ENCODE measurements around the gene BPTF.
"Not testable (repeated sequence)": the region's sequence is repeated elsewhere in the genome, so short reads cannot be mapped to it uniquely, and the experiment has no call there.

BPTF gene, protein sequence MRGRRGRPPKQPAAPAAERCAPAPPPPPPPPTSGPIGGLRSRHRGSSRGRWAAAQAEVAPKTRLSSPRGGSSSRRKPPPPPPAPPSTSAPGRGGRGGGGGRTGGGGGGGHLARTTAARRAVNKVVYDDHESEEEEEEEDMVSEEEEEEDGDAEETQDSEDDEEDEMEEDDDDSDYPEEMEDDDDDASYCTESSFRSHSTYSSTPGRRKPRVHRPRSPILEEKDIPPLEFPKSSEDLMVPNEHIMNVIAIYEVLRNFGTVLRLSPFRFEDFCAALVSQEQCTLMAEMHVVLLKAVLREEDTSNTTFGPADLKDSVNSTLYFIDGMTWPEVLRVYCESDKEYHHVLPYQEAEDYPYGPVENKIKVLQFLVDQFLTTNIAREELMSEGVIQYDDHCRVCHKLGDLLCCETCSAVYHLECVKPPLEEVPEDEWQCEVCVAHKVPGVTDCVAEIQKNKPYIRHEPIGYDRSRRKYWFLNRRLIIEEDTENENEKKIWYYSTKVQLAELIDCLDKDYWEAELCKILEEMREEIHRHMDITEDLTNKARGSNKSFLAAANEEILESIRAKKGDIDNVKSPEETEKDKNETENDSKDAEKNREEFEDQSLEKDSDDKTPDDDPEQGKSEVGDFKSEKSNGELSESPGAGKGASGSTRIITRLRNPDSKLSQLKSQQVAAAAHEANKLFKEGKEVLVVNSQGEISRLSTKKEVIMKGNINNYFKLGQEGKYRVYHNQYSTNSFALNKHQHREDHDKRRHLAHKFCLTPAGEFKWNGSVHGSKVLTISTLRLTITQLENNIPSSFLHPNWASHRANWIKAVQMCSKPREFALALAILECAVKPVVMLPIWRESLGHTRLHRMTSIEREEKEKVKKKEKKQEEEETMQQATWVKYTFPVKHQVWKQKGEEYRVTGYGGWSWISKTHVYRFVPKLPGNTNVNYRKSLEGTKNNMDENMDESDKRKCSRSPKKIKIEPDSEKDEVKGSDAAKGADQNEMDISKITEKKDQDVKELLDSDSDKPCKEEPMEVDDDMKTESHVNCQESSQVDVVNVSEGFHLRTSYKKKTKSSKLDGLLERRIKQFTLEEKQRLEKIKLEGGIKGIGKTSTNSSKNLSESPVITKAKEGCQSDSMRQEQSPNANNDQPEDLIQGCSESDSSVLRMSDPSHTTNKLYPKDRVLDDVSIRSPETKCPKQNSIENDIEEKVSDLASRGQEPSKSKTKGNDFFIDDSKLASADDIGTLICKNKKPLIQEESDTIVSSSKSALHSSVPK (N-terminal part only)

DNA sequence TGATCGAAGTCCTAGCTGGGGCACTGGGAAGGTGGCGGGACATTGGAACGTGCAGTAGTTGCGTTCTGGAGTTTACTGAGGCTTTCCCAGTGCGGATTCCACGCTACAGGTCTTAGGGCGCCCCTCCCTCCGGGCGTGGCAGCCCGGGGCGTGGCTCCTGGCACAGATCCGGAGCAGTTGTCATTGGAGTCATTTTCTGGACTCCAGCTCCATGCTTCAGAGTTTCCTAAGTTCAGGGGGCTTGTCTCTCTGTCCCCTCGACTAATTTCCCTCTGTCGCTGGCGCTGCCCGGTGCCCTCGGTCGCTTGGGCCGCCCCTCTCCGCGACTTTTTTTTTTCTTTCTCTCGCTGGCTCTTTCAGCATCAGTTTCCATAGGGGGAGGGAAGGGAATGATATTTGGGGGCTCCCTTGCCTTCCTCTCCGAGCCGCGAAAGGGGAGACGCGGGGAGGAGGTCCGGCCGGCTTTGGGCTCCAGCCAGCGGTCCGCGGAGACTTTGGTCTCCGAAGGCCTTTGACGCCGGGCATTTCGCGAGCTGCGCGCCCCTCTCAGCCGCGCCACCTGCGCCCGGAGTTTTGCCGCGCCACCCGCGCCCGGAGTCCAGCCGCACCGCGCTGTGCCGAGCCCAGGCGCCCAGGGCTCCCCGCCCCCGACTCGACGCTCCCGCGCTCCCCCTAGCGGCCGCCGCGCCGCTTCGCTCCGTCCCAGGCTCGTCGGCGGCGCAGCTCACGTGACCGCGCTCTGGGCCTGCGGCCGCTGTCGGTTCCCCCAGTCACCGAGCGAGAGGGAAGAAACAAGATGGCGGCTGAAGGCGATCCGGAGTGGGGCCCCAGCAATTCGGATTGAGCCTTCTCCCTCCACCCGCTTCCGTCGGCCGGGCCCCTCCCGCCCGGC, at the start of gene BPTF:
Gene BPTF (plus strand): TSS at position 769 of the 892 bp plus-strand sequence. CDS start 222 bp downstream, outside the sequence.
- peak; percentile 74 for DNase-seq (ENCODE audit: low read depth, low spot score)

DNA sequence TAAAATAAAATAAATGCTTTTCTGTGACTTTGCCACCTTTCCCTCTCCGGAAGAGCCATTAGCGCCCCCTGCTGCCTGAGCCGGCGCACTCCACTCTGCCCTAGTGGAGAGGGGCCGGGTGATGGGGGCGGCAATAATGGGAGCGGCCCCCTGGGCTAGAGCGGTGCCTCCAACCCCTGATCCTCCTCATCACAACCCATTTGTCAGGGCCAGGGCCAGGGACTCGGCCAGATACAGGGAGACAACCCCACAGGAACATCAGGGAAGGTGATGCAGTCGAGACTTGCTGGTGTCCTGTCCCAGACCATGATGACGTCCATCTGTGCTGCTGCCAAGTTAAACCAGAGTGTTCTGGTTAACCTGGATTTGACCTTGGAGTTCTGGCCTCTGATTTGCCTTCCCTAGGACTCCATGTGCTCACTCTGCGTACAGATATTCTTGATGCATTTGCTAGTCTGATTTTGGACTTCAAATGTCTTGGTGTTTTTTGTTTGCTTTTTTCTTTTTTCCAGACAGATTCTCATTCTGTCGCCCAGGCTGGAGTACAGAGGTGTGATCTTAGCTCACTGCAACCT, 46.1 kb upstream of the BPTF start:
- DNase-seq (ENCODE audit: low read depth, low spot score), result peak; percentile 49

DNA sequence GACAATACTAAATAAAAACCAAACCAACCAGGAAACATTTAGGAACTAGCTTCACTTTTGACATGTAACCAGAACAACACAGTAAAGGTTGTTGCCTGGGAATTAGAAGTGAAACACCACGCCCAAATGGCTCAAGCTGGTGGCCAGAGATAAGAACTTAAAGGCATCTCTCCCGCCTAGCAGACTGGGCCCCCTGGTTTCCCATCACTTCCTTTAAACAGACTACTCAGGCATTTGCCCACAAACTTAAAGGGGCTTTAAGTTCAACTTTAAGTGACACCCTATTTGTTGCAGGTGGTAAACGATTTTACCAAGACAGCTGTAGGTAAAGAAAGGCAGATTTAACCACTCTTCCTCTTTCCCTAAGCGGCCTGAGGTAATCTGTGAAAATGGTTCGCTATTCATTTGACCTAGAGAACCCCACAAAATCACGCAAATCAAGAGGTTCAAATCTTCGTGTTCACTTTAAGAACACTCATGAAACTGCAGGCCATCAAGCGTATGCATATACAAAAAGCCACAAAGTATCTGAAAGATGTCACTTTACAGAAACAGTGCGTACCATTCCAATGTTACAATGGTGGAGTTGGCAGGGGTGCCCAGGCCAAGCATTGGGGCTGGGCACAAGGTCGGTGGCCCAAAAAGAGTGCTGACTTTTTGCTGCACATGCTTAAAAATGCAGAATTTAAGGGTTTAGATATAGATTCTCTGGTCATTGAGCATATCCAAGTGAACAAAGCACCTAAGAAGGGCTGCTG, 40.8 kb upstream of the BPTF start:
- no peak for DNase-seq (ENCODE audit: low read depth, low spot score)

DNA sequence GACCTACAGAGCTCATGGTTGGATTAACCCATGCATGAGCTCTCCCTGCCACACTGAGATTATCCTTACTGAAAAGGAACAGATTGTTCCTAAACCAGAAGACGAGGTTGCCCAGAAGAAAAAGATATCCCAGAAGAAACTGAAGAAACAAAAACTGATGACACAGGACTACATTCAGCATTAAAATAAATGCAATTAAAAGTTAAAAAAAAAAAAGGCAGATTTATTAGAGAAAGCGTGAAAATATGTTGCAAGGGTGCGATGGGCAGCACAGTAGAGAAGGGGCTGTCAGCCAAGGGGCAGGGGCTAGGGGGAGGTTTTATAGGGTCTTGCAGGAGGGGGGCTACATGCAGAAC, 40.2 kb upstream of the BPTF start:
- DNase-seq (ENCODE audit: low read depth, low spot score), result no peak

DNA sequence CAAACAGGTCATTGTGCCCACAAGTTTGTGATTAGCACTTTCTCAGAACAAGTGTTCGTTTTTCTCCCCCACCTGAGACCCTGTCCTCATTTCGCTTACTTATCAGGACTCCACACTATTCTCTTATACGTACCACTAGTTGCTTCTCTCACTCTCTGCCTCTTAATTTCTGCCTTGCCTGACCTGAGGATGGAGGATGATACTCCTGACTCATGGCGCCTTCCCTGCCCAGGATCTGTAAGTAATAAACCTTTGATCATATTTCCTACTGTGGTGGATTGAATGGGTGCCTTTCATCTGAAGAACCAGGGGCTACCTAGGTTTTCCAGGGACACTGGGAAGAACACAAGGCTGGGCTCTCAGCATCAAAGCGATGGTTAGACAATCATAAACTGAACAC, 39.8 kb upstream of the BPTF start:
- no peak for DNase-seq (ENCODE audit: low read depth, low spot score)

DNA sequence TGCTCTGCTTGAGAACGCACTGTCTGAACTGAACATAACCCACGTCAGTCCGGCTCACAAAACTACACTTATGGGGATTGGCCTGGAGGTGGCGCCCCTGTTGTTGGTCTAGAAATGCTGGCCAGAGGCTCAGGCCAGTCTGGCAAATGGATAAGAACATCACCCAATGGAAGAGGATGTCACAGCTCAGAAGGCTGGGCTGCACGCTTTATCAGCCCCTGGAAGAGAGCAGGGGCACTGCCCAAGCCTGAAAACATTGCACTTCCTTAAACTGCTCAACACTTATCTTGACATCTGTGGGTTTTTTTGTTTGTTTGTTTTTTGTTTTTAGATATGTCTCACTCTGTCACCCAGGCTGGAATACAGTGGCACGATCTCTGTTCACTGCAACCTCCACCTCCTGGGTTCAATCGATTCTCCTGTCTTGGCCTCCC, 24.8 kb upstream of the BPTF start:
- DNase-seq (ENCODE audit: low read depth, low spot score), result peak; percentile 43

DNA sequence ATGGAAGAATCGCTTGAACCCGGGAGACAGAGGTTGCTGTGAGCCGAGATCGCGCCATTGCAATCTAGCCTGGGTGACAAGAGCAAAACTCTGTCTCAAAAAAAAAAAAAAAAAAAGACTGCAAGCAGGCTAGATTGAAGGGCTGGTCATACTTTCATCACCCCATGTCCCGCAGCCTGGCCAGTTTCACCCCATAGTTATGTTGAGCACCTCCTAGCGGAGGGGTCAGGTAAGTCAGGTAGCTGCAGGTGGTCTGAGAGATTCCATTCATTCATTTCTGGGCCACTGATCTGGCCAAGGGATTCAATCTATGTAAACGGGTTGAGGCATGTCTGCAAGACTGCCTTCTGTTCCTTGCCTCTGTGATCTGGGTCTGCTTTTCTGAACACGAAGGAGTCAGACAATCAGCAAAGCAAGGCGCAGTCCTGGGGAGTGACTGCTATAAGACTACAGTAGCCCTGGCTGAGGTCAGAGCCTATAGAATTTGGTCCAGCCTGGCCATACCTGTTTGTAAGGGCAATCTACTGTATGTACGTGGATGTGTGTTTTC, 23.6 kb upstream of the BPTF start:
- DNase-seq (ENCODE audit: low read depth, low spot score), result no peak

DNA sequence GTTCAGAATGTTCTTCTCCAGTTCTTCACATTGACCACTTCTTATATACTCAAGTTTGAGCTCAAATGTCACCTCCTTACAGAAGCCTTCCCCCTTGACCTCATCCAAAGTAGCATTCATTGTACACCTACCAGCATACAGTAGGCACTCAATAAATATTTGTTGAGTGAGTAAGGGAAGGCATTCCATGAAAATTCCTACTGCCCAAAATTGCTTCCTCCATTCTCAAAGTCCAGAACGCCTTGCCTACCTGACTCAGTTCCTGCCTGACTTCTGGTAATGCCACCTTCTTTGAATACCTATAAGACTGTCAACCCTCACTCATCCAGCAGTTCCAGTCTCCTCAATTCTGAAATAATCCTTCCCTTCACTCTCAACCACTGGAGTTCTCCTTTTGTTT, 14.8 kb upstream of the BPTF start:
- no peak for DNase-seq (ENCODE audit: low read depth, low spot score)

DNA sequence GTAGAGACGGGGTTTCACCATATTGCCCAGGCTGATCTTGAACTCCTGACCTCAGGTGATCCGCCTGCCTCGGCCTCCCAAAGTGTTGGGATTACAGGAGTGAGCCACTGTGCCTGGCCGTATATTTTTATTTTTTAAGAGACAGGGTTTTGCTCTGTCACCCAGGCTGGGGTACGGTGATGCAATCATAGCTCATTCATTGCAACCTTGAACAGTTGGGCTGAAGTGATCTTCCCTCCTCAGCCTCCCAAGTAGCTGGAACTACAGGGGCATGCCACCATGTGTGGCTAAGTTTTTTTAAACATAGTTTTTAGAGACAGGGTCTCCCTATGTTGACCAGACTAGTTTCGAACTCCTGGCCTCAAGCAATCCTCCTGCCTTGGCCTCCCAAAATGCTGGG, 12.9 kb upstream of the BPTF start:
- DNase-seq (ENCODE audit: low read depth, low spot score), result not testable (repeated sequence)

DNA sequence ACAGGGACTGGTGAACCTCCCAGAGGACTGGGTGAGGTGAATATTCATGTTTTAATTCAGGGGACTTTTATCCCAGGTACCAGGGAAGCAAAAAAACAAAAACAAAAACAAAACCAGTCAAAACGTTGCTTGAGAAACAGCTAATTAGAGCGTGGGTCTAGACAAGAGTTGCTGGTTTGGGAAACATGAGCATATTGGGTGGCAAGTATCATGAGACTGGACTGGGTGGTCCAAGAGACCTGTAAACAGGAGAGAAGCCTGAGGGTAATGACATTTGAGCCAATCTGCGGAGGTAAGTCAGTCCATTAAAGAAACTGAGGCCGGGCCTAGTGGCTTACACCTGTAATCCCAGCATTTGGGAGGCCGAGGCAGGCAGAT, 11.5 kb upstream of the BPTF start:
- no peak for DNase-seq (ENCODE audit: low read depth, low spot score)

DNA sequence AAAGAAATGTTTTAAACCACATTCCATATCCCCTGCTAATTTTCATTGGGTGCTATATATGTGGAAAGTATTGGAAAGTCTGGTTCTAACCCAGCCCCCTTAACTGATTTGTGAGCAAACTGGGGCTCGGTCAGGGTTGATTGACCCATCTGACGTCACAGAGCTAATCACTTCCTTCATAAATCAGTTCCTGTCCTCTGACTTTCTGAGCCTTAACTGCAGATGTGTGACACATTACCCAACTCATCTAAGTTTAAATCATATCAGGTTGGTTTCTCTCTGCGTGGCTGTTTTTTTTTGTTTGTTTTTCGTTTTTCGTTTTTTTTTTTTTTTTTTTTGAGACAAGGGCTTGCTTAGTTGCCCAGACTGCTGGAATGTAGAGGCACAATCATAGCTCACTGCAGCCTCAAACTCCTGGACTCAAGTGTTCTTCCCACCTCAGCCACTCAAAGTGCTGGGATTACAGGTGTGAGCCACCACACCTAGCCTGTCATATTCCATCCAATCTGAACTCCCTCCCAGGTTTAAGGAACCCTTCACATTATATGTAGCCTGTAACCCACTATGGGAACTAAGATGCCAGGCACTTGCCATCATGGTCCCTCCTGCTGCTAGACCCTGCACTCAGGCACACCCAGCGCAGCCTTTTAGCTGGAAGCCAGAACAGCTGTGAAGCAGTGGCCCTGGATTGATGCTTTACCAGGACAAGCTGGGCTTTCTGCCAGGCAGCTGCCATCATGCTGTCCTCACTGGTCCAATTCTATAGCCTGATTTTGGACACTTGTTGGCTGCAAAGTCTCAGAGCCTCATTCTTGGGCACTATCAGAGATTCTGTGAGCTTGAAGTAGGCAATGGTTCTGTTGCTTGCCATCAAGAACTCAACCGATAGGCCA, 6.9 kb upstream of the BPTF start:
- no peak for DNase-seq (ENCODE audit: low read depth, low spot score)

DNA sequence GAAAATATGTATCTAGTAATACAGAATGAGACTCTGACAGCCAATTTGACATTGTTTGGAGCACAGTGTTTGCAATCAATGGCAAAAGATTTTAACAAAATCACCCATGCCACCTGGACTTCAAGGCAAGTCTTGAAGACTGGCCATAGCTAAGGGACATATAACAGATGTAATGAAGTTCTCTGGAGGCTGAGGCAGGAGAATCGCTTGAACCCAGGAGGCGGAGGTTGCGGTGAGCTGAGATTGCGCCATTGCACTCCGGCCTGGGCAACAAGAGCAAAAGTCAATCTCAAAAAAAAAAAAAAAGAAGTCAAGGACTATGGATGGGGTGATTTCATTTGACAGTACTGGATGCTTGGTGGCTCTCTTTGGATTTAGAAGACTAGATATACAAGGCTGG, 5.6 kb upstream of the BPTF start:
- no peak for DNase-seq (ENCODE audit: low read depth, low spot score)

DNA sequence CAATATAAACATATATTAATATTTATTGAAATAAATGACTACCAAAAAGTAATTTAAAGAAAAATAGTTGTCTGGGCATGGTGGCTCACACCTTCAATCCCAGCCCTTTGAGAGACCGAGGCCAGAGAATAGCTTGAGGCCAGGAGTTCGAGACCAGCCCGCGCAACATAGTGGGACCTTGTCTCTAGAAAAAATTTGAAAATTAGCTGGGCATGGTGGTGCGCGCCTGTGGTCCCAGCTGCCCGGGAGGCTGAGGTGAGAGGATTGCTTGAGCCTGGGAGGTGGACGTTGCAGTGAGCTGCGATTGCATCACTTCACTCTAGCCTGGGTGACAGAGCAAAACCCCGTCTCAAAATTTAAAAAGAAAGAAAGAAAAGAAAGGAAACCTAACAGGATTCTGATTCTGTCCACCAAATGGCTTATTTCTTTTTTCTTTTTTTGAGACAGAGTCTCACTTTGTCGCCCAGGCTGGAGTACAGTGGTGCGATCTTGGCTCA, 3.4 kb upstream of the BPTF start:
- no peak for DNase-seq (ENCODE audit: low read depth, low spot score)

DNA sequence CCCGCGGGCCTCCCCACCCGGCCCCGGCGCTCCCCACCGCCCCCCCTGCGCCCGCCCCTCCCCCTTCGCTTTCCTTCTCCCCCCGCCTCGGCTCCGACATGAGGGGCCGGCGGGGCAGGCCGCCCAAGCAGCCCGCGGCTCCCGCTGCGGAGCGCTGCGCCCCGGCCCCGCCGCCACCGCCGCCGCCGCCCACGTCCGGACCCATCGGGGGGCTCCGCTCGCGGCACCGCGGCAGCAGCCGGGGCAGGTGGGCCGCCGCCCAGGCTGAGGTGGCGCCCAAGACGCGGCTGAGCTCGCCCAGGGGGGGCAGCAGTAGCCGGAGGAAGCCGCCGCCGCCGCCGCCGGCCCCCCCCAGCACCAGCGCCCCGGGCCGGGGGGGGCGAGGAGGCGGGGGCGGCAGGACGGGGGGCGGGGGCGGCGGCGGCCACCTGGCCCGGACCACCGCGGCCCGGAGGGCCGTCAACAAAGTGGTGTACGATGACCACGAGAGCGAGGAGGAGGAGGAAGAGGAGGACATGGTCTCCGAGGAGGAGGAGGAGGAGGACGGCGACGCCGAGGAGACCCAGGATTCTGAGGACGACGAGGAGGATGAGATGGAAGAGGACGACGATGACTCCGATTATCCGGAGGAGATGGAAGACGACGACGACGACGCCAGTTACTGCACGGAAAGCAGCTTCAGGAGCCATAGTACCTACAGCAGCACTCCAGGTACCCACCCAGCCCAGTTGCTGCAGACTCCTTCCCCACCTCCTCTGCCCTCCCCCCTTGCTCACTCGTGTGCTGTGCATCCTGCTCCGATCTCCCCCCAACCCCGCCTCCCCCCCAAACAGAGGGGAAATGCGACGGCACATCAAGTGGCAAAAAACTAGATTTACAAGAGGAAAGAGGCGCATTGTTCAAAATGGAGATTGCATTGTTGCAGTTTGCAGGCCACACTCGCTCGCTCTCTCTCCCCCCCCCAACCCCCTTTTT, 611 bp downstream of the BPTF start:
- not testable (repeated sequence) for DNase-seq (ENCODE audit: low read depth, low spot score)

DNA sequence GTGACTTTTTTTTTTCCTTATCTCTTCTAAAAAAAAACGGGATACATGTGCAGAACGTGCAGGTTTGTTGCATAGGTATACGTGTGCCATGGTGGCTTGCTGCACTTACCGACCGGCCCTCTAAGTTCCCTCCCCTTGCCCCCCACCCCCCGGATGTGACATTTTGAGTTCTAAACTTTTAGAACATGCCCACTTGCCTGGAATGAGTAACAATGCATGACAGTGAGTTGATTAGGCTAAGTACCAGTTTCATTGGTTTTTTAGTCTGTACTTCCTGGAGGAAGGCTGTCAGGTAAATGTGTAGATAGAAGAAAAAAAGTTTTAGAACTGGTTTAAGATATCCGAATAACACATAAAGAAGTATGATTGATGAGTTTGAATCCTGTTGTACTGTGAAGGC, 4.0 kb downstream of the BPTF start:
- DNase-seq (ENCODE audit: low read depth, low spot score), result no peak

DNA sequence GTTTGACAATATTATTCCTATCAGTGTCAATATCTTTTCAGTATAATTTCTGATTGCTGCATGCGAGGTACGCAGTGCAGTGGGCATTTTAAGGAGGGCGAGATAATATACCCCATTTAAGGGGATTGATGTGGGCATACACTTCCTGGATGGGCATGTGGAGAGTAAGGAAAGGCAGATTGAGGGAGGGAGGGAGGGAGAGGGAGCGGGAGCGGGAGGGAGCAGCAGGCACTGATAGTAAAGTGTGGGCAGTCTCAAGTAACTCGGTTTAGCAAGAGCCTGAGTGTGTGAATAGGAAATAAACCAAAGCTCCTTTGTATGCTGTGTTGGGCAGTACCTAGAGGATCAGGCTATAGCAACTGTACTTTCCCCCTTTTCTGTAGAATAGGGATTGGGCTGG, 5.1 kb downstream of the BPTF start:
- DNase-seq (ENCODE audit: low read depth, low spot score), result no peak

DNA sequence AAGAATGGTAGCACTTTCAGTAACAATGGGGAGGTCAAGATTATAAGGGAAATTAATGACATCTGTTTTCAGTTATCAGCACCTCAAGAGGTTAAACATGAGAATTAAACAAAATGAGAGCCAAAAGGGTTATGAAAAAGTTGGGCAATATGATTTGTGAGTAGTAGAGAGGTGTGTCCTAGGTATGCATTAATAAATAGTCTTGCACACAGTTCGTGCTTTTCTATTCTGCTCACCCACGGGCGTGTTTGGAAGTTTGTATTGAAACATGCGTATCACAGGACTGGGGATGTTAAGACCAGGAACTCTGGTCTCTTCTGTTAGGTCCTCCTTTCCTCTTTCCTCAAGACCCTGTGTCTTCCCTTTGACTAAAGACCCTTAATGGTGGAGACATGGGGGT, 6.0 kb downstream of the BPTF start:
- no peak for DNase-seq (ENCODE audit: low read depth, low spot score)

Measured in smooth muscle cell of the brain vasculature (primary cell).